Common myeloid progenitor, CD34-positive (primary cell): ENCODE results near the gene ALDOA.
A peak's percentile ranks its signal among the peaks of the same experiment; 100 is the strongest.

Source experiments
- CTCF ChIA-PET: fragments of 350-600 bp; sonication (Branson Sonifier 250); formaldehyde crosslinking; loops from one replicate; lab custom pipeline; 2021; ENCODE audit warnings: antibody characterized with exemption; lab: Charles Lee
- POLR2A ChIA-PET: fragments of 350-600 bp; sonication (Branson Sonifier 250); formaldehyde crosslinking; loops from one replicate; lab custom pipeline; 2021; ENCODE audit warnings: antibody characterized with exemption; lab: Charles Lee
- DNase-seq, 3 donors: peaks; one replicate each; pipeline versions ENCODE4 v3.0.0 to v3.0.0-alpha.2; 2013
- H3K27ac ChIP-seq, 2 experiments: 1 replicate in 1 of 2; 2 replicates in 1 of 2; pipeline ENCODE4 v1.7.0; 2013; ENCODE audit warnings: inconsistent platforms in 2 of 2, low read length in 2 of 2, mild to moderate bottlenecking in 2 of 2, low read depth in 1 of 2, moderate library complexity in 1 of 2; ENCODE audit not compliant: severe bottlenecking in 2 of 2, insufficient read depth in 1 of 2, poor library complexity in 1 of 2
- H3K27me3 ChIP-seq, 5 experiments: replicated peaks in 2 of 5; 1 replicate in 3 of 5; 2 replicates in 2 of 5; pipeline versions ENCODE4 v1.6.1 to v1.7.0; 2013; ENCODE audit warnings: low read length in 4 of 5, mild to moderate bottlenecking in 2 of 5, moderate library complexity in 2 of 5, inconsistent platforms in 1 of 5; ENCODE audit not compliant: insufficient read depth in 5 of 5, control insufficient read depth in 4 of 5
- H3K36me3 ChIP-seq, 4 experiments: 1 replicate in 2 of 4; 2 replicates in 2 of 4; pipeline versions ENCODE4 v1.6.1 to v1.7.0; 2013; ENCODE audit warnings: low read length in 3 of 4, control low read depth in 1 of 4, mild to moderate bottlenecking in 1 of 4; ENCODE audit not compliant: control insufficient read depth in 4 of 4, insufficient read depth in 4 of 4
- H3K4me1 ChIP-seq, 4 experiments: 1 replicate in 3 of 4; 2 replicates in 1 of 4; pipeline versions ENCODE4 v1.6.1 to v1.7.1; 2013; ENCODE audit warnings: low read length in 3 of 4, mild to moderate bottlenecking in 3 of 4, control low read depth in 1 of 4, inconsistent platforms in 1 of 4, moderate library complexity in 1 of 4; ENCODE audit not compliant: control insufficient read depth in 4 of 4, insufficient read depth in 4 of 4; ENCODE audit errors: control extremely low read depth in 1 of 4
- H3K4me3 ChIP-seq, 7 experiments: 1 replicate in 4 of 7; 2 replicates in 3 of 7; pipeline versions ENCODE4 v1.5.1 to v1.7.0; 2013; ENCODE audit warnings: mild to moderate bottlenecking in 7 of 7, low read length in 6 of 7, moderate library complexity in 6 of 7, inconsistent platforms in 2 of 7, low read depth in 2 of 7, control low read depth in 1 of 7; ENCODE audit not compliant: insufficient read depth in 4 of 7, control insufficient read depth in 1 of 7; ENCODE audit errors: extremely low read depth in 1 of 7
- H3K9me3 ChIP-seq, 5 experiments: 1 replicate in 4 of 5; 2 replicates in 1 of 5; pipeline versions ENCODE4 v1.6.1 to v1.7.1; 2013; ENCODE audit warnings: low read length in 4 of 5, mild to moderate bottlenecking in 2 of 5, inconsistent platforms in 1 of 5, low read depth in 1 of 5, moderate library complexity in 1 of 5; ENCODE audit not compliant: control insufficient read depth in 4 of 5, insufficient read depth in 2 of 5; ENCODE audit errors: control extremely low read depth in 1 of 5
- WGBS: methylation state at CpG from one replicate; pipeline ENCODE4 v1.1.5; 2013; ENCODE audit not compliant: insufficient coverage; 5-methylcytosine and 5-hydroxymethylcytosine counted together

The ALDOA gene

GRCh38 chr16:30067584-30067916 is 2.0 kb downstream of the ALDOA start:
- Histone ChIP-seq H3K36me3 (peaks cover 16 to 60% (median 46%) of the 10 kb centered on the region in 4 experiments), H3K4me1 (peaks cover 0 to 38% (median 35%) of the 10 kb centered on the region in 4 experiments), H3K4me3 (peak overlapping the region in 3 of 7 experiments; percentile 10 to 98 (median 93)), H3K27ac (peak overlapping the region in 1 of 2 experiments; percentile 91), H3K27me3 (no peaks in the 10 kb centered on the region), H3K9me3 (no peaks in the 10 kb centered on the region)
- ChIA-PET CTCF (interaction anchor here (1.1 to 19.2 kb wide), 6 partner anchors 12 to 44 kb away, joined by 3 to 235 read pairs (median 6); partner anchors contain the start of genes TBX6 and YPEL3), POLR2A (no interaction called here)
- no peak for DNase-seq
- WGBS, result 89% methylated on average over 2 of the region's 6 CpGs

- H3K4me1 ChIP-seq, result peaks cover 0 to 35% (median 33%) of the 10 kb centered on the region in 4 experiments
- DNase-seq, result no peak
- CTCF ChIA-PET, result interaction anchor here (0.6 to 19.2 kb wide), 9 partner anchors 9 to 106 kb away, joined by 3 to 235 read pairs (median 5); partner anchors contain the start of genes TBX6 and YPEL3
- 95% methylated on average over 7 of the region's 9 CpGs for WGBS
- no peaks in the 10 kb centered on the region for H3K9me3 ChIP-seq
- no peaks in the 10 kb centered on the region for H3K27me3 ChIP-seq
- POLR2A ChIA-PET, result no interaction called here
- H3K36me3 ChIP-seq, result peaks cover 16 to 60% (median 48%) of the 10 kb centered on the region in 4 experiments
- no peak overlapping the region for H3K4me3 ChIP-seq
- H3K27ac ChIP-seq, result peak overlapping the region in 1 of 2 experiments; percentile 43
Measured at GRCh38 chr16:30068333-30068732, 2.8 kb downstream of the ALDOA start.

- Histone ChIP-seq H3K27ac (peak overlapping the region in 1 of 2 experiments; percentile 43), H3K4me3 (no peak overlapping the region)
- CTCF ChIA-PET, result interaction anchor here (0.6 to 19.2 kb wide), 8 partner anchors 9 to 28 kb away, joined by 3 to 235 read pairs (median 6); partner anchors contain the start of genes TBX6 and YPEL3
Measured at GRCh38 chr16:30068750-30069610, 3.4 kb downstream of the ALDOA start.

GRCh38 chr16:30069611-30070462 is 4.3 kb downstream of the ALDOA start:
- H3K27ac ChIP-seq, result peak overlapping the region in 1 of 2 experiments; percentile 47
- 96% methylated on average over 23 of the region's 31 CpGs for WGBS
- peaks cover 0 to 31% (median 20%) of the 10 kb centered on the region in 4 experiments for H3K4me1 ChIP-seq
- H3K9me3 ChIP-seq, result no peaks in the 10 kb centered on the region
- ChIA-PET POLR2A (no interaction called here), CTCF (interaction anchor here (1.7 to 19.2 kb wide), 5 partner anchors 8 to 27 kb away, joined by 3 to 235 read pairs (median 8); partner anchors contain the start of genes TBX6 and YPEL3)
- H3K27me3 ChIP-seq, result no peaks in the 10 kb centered on the region
- DNase-seq, result no peak
- no peak overlapping the region for H3K4me3 ChIP-seq
- peaks cover 16 to 60% (median 48%) of the 10 kb centered on the region in 4 experiments for H3K36me3 ChIP-seq

More at GRCh38 chr16:30068750-30069610, 3.4 kb downstream of the ALDOA start:
- WGBS, result 92% methylated on average over 16 of the region's 17 CpGs
- peak; percentile 70 to 83 (median 81) for DNase-seq
- Histone ChIP-seq H3K9me3 (no peaks in the 10 kb centered on the region), H3K4me1 (peaks cover 0 to 29% (median 26%) of the 10 kb centered on the region in 4 experiments), H3K36me3 (peaks cover 16 to 60% (median 48%) of the 10 kb centered on the region in 4 experiments), H3K27me3 (no peaks in the 10 kb centered on the region)
- POLR2A ChIA-PET, result interaction anchor here (0.8 kb wide), 1 partner anchor 9 kb away, joined by 4 read pairs; no protein-coding TSS in a partner anchor

- no peak overlapping the region for H3K4me3 ChIP-seq
- H3K27me3 ChIP-seq, result no peaks in the 10 kb centered on the region
- no peaks in the 10 kb centered on the region for H3K9me3 ChIP-seq
- H3K27ac ChIP-seq, result peak overlapping the region in 1 of 2 experiments; percentile 47
- H3K36me3 ChIP-seq, result peaks cover 16 to 60% (median 48%) of the 10 kb centered on the region in 4 experiments
- ChIA-PET CTCF (interaction anchor here (3.2 to 19.2 kb wide), 2 partner anchors 11 to 21 kb away, joined by 9 to 235 read pairs; partner anchors contain the start of genes TBX6 and YPEL3), POLR2A (no interaction called here)
- H3K4me1 ChIP-seq, result peaks cover 0 to 37% (median 19%) of the 10 kb centered on the region in 4 experiments
- DNase-seq, result no peak
Measured at GRCh38 chr16:30070490-30070889, 4.9 kb downstream of the ALDOA start.

- peak within 1 kb of the TSS; percentile 79 to 91 for H3K27ac ChIP-seq
- H3K4me3 ChIP-seq, result peak within 1 kb of the TSS; percentile 80 to 96 (median 91)
- ChIA-PET CTCF (interaction anchor here (1.2 to 19.2 kb wide), 3 partner anchors 9 to 16 kb away, joined by 4 to 235 read pairs (median 5); partner anchors contain the start of genes ALDOA, TBX6 and YPEL3), POLR2A (interaction anchor here (0.7 to 1.9 kb wide), 4 partner anchors 9 to 17 kb away, joined by 4 to 11 read pairs (median 6); partner anchors contain the start of genes ALDOA and TBX6)
- H3K4me1 ChIP-seq, result peaks cover 6 to 33% (median 19%) of the 10 kb centered on the region in 4 experiments
- H3K36me3 ChIP-seq, result peaks cover 8 to 51% (median 37%) of the 10 kb centered on the region in 4 experiments
- WGBS, result 3% methylated on average over 50 of the region's 67 CpGs
- H3K27me3 ChIP-seq, result no peaks in the 10 kb centered on the region
- peak; percentile 89 to 93 (median 91) for DNase-seq
- H3K9me3 ChIP-seq, result no peaks in the 10 kb centered on the region
Measured at GRCh38 chr16:30075503-30076275, 10.1 kb downstream of the ALDOA start, which contains the start of gene PPP4C. Gene PPP4C (plus strand): TSS chr16:30075994. CDS start chr16:30076378, 384 bp downstream.
